GM12878 (cell line): ENCODE measurements around the gene SH2D6.

Source experiments
- CREM ChIP-seq: IDR thresholded peaks from 2 replicates; pipeline ENCODE4 v1.6.1; 2014; ENCODE audit warnings: antibody characterized with exemption, low read depth
- MAX ChIP-seq: IDR thresholded peaks from 2 replicates; pipeline ENCODE4 v1.6.1; 2012; ENCODE audit warnings: low read depth, low read length, improper control_type of control experiment
- TF ChIP-seq, protein P1 (sequence below): IDR thresholded peaks from 2 replicates; pipeline ENCODE4 v1.6.1; 2011; ENCODE audit warnings: low read depth, mild to moderate bottlenecking, low read length, moderate library complexity, borderline replicate concordance; ENCODE audit errors: extremely low read depth
- TF ChIP-seq, protein P2 (sequence below), 3 experiments: IDR thresholded peaks in 2 of 3; conservative IDR thresholded peaks in 1 of 3; 2 replicates each; pipeline ENCODE4 v1.5.1; 2011; ENCODE audit warnings: low read depth in 3 of 3, low read length in 3 of 3, mild to moderate bottlenecking in 3 of 3, control low read depth in 2 of 3, moderate library complexity in 2 of 3, inconsistent platforms in 1 of 3, mixed read lengths in 1 of 3; ENCODE audit not compliant: control insufficient read depth in 2 of 3, insufficient read depth in 1 of 3; ENCODE audit errors: extremely low read depth in 1 of 3

GRCh38 chr2:85393836-85394235 is 24.7 kb upstream of the SH2D6 start:
- TF ChIP-seq CREM (no peak), MAX (no peak)
- TF ChIP-seq, protein P1, sequence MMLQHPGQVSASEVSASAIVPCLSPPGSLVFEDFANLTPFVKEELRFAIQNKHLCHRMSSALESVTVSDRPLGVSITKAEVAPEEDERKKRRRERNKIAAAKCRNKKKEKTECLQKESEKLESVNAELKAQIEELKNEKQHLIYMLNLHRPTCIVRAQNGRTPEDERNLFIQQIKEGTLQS, result no peak
- TF ChIP-seq, protein P2, sequence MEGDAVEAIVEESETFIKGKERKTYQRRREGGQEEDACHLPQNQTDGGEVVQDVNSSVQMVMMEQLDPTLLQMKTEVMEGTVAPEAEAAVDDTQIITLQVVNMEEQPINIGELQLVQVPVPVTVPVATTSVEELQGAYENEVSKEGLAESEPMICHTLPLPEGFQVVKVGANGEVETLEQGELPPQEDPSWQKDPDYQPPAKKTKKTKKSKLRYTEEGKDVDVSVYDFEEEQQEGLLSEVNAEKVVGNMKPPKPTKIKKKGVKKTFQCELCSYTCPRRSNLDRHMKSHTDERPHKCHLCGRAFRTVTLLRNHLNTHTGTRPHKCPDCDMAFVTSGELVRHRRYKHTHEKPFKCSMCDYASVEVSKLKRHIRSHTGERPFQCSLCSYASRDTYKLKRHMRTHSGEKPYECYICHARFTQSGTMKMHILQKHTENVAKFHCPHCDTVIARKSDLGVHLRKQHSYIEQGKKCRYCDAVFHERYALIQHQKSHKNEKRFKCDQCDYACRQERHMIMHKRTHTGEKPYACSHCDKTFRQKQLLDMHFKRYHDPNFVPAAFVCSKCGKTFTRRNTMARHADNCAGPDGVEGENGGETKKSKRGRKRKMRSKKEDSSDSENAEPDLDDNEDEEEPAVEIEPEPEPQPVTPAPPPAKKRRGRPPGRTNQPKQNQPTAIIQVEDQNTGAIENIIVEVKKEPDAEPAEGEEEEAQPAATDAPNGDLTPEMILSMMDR (IDR thresholded peaks at IDR 0.05 in 2 of 3, conservative IDR thresholded peaks at IDR 0.05 in 1 of 3; ENCODE audit: control insufficient read depth in 2 of 3, extremely low read depth in 1 of 3, insufficient read depth in 1 of 3, low read depth in 3 of 3, low read length in 3 of 3), result no peak
